Measurements from ENCODE around the gene CLPX.
"Not testable (repeated sequence)": the region's sequence is repeated elsewhere in the genome, so short reads cannot be mapped to it uniquely, and the experiment has no call there.

CLPX gene

DNA sequence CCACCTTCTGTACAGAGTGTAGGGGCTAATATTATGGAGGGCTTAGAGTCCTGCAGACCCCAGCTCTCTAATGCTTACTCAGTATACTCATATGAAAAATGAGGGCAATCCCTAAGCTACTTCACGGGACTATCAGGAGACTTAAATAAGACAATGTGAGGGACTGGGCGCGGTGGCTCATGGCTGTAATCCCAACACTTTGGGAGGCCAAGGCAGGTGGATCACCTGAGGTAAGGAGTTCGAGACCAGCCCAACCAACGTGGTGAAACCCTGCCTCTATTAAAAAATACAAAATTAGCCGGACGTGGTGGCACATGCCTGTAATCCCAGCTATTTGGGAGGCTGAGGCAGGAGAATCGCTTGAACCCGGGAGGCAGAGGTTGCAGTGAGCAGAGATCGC lies 85.3 kb downstream of the CLPX start:
- DNase-seq: not testable (repeated sequence)

DNA sequence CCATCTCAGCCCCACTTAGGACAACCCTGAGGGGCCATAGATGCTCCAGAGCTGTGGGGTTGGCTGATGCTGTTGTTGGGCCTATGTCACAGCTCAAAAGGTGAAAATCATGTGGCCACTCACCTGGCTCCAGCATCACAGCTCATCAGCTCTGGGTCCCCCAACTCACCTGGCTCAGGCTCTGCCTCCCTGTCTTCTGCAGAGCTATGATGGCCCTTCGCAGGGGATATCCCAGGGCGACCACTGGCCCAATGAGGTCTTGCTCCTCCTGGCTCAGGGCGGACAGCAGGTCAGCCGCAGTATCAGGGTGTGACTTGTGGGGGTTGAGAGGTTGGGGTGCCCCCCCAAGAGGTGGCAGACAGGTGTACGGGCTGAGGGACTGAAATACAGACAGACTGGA lies 85.8 kb downstream of the CLPX start:
- DNase-seq: no peak

Measured in NCI-H510A treated with DMSO at 0.1 percent for 48 hours (cell line).